ENCODE data around the gene GBP7.

DNA sequence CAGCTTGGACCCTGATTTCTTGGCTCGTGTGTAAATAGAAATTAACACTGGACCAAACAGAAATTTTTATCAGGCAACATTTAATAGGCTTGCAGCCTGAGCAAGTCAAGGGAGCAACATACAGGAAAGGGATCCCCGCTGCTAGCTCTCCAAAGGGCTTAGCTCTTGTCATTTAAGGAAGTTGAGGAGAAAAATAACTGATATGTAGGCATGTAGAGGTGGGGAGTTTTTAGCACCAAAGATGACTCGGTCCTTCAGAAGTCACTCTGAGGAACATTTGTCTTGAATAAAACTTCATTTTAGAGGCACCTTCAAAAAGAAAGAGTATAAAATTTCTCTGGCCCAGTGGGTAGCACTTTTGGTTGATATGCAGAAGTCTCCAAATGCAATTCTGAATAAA is 76.9 kb downstream of the GBP7 start:
- TF ChIP-seq EP300 (IDR thresholded peaks at IDR 0.05; ENCODE audit: low read depth) (no peak), POLR2A (IDR thresholded peaks at IDR 0.05) (no peak), POLR2AphosphoS5 (IDR thresholded peaks at IDR 0.05) (no peak)
- TF ChIP-seq, protein P1, sequence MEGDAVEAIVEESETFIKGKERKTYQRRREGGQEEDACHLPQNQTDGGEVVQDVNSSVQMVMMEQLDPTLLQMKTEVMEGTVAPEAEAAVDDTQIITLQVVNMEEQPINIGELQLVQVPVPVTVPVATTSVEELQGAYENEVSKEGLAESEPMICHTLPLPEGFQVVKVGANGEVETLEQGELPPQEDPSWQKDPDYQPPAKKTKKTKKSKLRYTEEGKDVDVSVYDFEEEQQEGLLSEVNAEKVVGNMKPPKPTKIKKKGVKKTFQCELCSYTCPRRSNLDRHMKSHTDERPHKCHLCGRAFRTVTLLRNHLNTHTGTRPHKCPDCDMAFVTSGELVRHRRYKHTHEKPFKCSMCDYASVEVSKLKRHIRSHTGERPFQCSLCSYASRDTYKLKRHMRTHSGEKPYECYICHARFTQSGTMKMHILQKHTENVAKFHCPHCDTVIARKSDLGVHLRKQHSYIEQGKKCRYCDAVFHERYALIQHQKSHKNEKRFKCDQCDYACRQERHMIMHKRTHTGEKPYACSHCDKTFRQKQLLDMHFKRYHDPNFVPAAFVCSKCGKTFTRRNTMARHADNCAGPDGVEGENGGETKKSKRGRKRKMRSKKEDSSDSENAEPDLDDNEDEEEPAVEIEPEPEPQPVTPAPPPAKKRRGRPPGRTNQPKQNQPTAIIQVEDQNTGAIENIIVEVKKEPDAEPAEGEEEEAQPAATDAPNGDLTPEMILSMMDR (IDR thresholded peaks at IDR 0.05) = no peak

Measured in transverse colon (tissue), 4 donors.